Mesenchymal stem cell (in vitro differentiated cells and primary cell): Measurements from ENCODE around the gene PTPRD.

Experiments
- DNase-seq: peaks from one replicate; pipeline ENCODE4 v3.0.0-alpha.2; 2013
- H2AFZ ChIP-seq: one replicate; pipeline ENCODE4 v1.6.1; 2013; ENCODE audit warnings: low read depth, mild to moderate bottlenecking, control low read depth, inconsistent platforms, low read length, moderate library complexity
- H2AK5ac ChIP-seq: 2 replicates; pipeline ENCODE4 v1.6.1; 2013; ENCODE audit warnings: low read length, moderate library complexity, mild to moderate bottlenecking, inconsistent platforms; ENCODE audit not compliant: severe bottlenecking
- H2BK120ac ChIP-seq: one replicate; pipeline ENCODE4 v1.6.1; 2013; ENCODE audit warnings: low read depth, mild to moderate bottlenecking, inconsistent platforms, low read length, moderate library complexity
- H2BK12ac ChIP-seq, 2 experiments: one replicate each; pipeline ENCODE4 v1.6.1; 2013; ENCODE audit warnings: inconsistent platforms in 2 of 2, low read length in 2 of 2, mild to moderate bottlenecking in 2 of 2, moderate library complexity in 2 of 2, control low read depth in 1 of 2
- H2BK15ac ChIP-seq: one replicate; pipeline ENCODE4 v1.6.1; 2013; ENCODE audit warnings: mild to moderate bottlenecking, low read depth, inconsistent platforms; ENCODE audit not compliant: poor library complexity, severe bottlenecking
- H2BK5ac ChIP-seq: 2 replicates; pipeline ENCODE4 v1.6.1; 2013; ENCODE audit warnings: low read depth, mild to moderate bottlenecking, low read length, control low read depth, inconsistent platforms; ENCODE audit not compliant: poor library complexity, severe bottlenecking
- H3K14ac ChIP-seq, 2 experiments: one replicate each; pipeline ENCODE4 v1.6.1; 2013; ENCODE audit warnings: inconsistent platforms in 2 of 2, low read length in 2 of 2, control low read depth in 1 of 2, mild to moderate bottlenecking in 1 of 2, moderate library complexity in 1 of 2
- H3K18ac ChIP-seq, 2 experiments: one replicate each; pipeline ENCODE4 v1.6.1; 2013; ENCODE audit warnings: inconsistent platforms in 2 of 2, low read length in 2 of 2, control low read depth in 1 of 2, low read depth in 1 of 2, mild to moderate bottlenecking in 1 of 2
- H3K23ac ChIP-seq, 2 experiments: one replicate each; pipeline ENCODE4 v1.6.1; 2013; ENCODE audit warnings: inconsistent platforms in 2 of 2, low read length in 2 of 2, mild to moderate bottlenecking in 2 of 2, moderate library complexity in 2 of 2, control low read depth in 1 of 2
- H3K27ac ChIP-seq: 2 replicates; pipeline ENCODE4 v1.5.1; 2013; ENCODE audit warnings: mild to moderate bottlenecking, moderate library complexity, low read length, control low read depth, inconsistent platforms; ENCODE audit not compliant: poor library complexity, severe bottlenecking
- H3K27me3 ChIP-seq, 2 experiments: 2 replicates each; pipeline versions ENCODE4 v1.6.1 to v1.7.0; 2013; ENCODE audit warnings: low read length in 2 of 2, mild to moderate bottlenecking in 2 of 2, moderate library complexity in 2 of 2, control low read depth in 1 of 2, inconsistent platforms in 1 of 2; ENCODE audit not compliant: control insufficient read depth in 1 of 2, insufficient read depth in 1 of 2
- H3K36me3 ChIP-seq, 2 experiments: 2 replicates each; pipeline versions ENCODE4 v1.6.1 to v1.7.0; 2013; ENCODE audit warnings: low read length in 2 of 2, control low read depth in 1 of 2, inconsistent platforms in 1 of 2, low read depth in 1 of 2, mild to moderate bottlenecking in 1 of 2; ENCODE audit not compliant: insufficient read depth in 2 of 2, control insufficient read depth in 1 of 2
- H3K4ac ChIP-seq, 2 experiments: one replicate each; pipeline ENCODE4 v1.6.1; 2013; ENCODE audit warnings: inconsistent platforms in 2 of 2, low read length in 2 of 2, mild to moderate bottlenecking in 2 of 2, moderate library complexity in 2 of 2, control low read depth in 1 of 2, low read depth in 1 of 2
- H3K4me1 ChIP-seq: 2 replicates; pipeline ENCODE4 v1.6.1; 2013; ENCODE audit warnings: low read depth, low read length, control low read depth; ENCODE audit not compliant: control insufficient read depth, insufficient read depth
- H3K4me2 ChIP-seq: 2 replicates; pipeline ENCODE4 v1.6.1; 2013; ENCODE audit warnings: low read length, mild to moderate bottlenecking, inconsistent platforms; ENCODE audit not compliant: poor library complexity, severe bottlenecking
- H3K4me3 ChIP-seq, 2 experiments: 2 replicates each; pipeline versions ENCODE4 v1.5.1 to v1.7.0; 2013; ENCODE audit warnings: low read length in 2 of 2, mild to moderate bottlenecking in 2 of 2, control low read depth in 1 of 2, low read depth in 1 of 2; ENCODE audit not compliant: insufficient read depth in 1 of 2
- H3K79me1 ChIP-seq: replicated peaks from 2 replicates; pipeline ENCODE4 v1.6.1; 2013; ENCODE audit warnings: mild to moderate bottlenecking, control low read depth, low read length, inconsistent platforms; ENCODE audit not compliant: poor library complexity, severe bottlenecking
- H3K9ac ChIP-seq: 2 replicates; pipeline ENCODE4 v1.7.0; 2013; ENCODE audit warnings: mild to moderate bottlenecking, low read length, moderate library complexity
- H3K9me3 ChIP-seq: 2 replicates; pipeline ENCODE4 v1.7.0; 2013; ENCODE audit warnings: mild to moderate bottlenecking, low read length; ENCODE audit not compliant: control insufficient read depth
- H4K8ac ChIP-seq: one replicate; pipeline ENCODE4 v1.6.1; 2013; ENCODE audit warnings: inconsistent platforms, mild to moderate bottlenecking, low read length, moderate library complexity
- H4K91ac ChIP-seq: one replicate; pipeline ENCODE4 v1.6.1; 2013; ENCODE audit warnings: mild to moderate bottlenecking, low read length, inconsistent platforms
- WGBS: methylation state at CpG from one replicate; pipeline ENCODE4 v1.1.7; 2013; ENCODE audit warnings: mixed read lengths; 5-methylcytosine and 5-hydroxymethylcytosine counted together

The PTPRD gene

GRCh38 chr9:9901624-9902023 is 711.2 kb downstream of the PTPRD start:
- Histone ChIP-seq H4K91ac (no peak overlapping the region), H3K4me3 (no peak overlapping the region), H3K27ac (no peak overlapping the region), H2BK15ac (no peak overlapping the region), H3K4me1 (no peaks in the 10 kb centered on the region), H3K4ac (no peak overlapping the region), H2AK5ac (no peak overlapping the region), H3K9ac (no peak overlapping the region), H3K79me1 (no peaks in the 10 kb centered on the region), H2BK12ac (no peak overlapping the region), H3K18ac (no peak overlapping the region), H2BK120ac (no peak overlapping the region), H3K9me3 (no peaks in the 10 kb centered on the region), H4K8ac (no peak overlapping the region), H2AFZ (no peak overlapping the region), H2BK5ac (no peak overlapping the region), H3K23ac (no peak overlapping the region), H3K4me2 (no peak overlapping the region), H3K27me3 (no peaks in the 10 kb centered on the region), H3K14ac (no peak overlapping the region), H3K36me3 (no peaks in the 10 kb centered on the region)
- no CpG with 5 or more reads among the region's 4 CpGs for whole genome bisulfite sequencing
- DNase-seq, result no peak

DNA sequence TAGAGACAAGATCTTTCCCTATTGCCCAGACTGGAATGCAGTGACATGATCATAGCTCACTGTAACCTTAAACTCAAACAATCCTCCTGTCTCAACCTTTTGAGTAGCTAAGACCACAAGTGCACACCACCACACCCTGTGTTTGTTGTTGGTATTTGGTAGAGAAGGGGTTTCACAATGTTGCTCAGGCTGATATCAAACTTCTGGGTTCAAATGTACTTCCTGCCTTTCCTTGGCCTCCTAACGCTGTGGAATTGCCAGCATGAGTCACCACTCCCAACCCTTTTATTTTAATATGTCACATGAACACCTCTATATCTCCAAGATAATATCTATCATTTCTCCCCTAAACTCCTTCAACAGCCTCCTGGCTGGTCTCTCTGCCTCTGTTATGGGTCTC is 719.0 kb downstream of the PTPRD start:
- H3K18ac ChIP-seq, result no peak overlapping the region
- no peak overlapping the region for H3K4ac ChIP-seq
- no peaks in the 10 kb centered on the region for H3K27me3 ChIP-seq
- no peaks in the 10 kb centered on the region for H3K9me3 ChIP-seq
- no peak overlapping the region for H4K91ac ChIP-seq
- H3K14ac ChIP-seq, result no peak overlapping the region
- H2BK15ac ChIP-seq, result no peak overlapping the region
- H2BK12ac ChIP-seq, result no peak overlapping the region
- no peak overlapping the region for H4K8ac ChIP-seq
- H3K23ac ChIP-seq, result no peak overlapping the region
- no peak overlapping the region for H3K4me3 ChIP-seq
- H3K79me1 ChIP-seq, result no peaks in the 10 kb centered on the region
- H3K36me3 ChIP-seq, result no peaks in the 10 kb centered on the region
- WGBS, result 25% methylated on average over 1 of the region's 1 CpG
- no peak overlapping the region for H2BK5ac ChIP-seq
- no peak overlapping the region for H3K9ac ChIP-seq
- no peak overlapping the region for H2AK5ac ChIP-seq
- no peak overlapping the region for H3K4me2 ChIP-seq
- H2BK120ac ChIP-seq, result no peak overlapping the region
- H2AFZ ChIP-seq, result no peak overlapping the region
- H3K27ac ChIP-seq, result no peak overlapping the region
- peaks cover 2% of the 10 kb centered on the region for H3K4me1 ChIP-seq
- DNase-seq, result no peak

DNA sequence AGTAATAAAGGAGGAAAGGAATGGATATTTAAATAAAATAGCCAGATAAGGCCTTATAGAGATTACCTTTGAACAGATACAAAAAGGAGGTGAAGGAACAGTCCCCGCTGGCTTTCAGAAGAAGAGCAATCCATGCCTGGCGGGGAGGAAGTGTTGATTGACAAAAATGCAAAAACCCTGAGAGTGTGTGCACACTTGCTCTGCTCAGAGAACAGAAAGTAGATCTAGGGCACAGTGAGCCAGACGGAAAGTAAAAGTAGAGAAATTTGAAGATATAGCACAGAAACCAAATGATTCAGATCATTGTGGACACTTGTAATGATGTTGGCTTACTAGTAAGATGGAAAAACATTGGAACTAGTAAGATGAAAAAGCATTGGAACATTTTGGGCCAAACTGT is 720.6 kb downstream of the PTPRD start:
- H3K14ac ChIP-seq, result no peak overlapping the region
- H3K4me1 ChIP-seq, result peaks cover 2% of the 10 kb centered on the region
- H3K27ac ChIP-seq, result no peak overlapping the region
- H2AFZ ChIP-seq, result no peak overlapping the region
- no peaks in the 10 kb centered on the region for H3K9me3 ChIP-seq
- H2BK15ac ChIP-seq, result no peak overlapping the region
- H4K8ac ChIP-seq, result no peak overlapping the region
- WGBS, result 94% methylated on average over 3 of the region's 3 CpGs
- H3K4ac ChIP-seq, result no peak overlapping the region
- H3K23ac ChIP-seq, result no peak overlapping the region
- H4K91ac ChIP-seq, result no peak overlapping the region
- no peak overlapping the region for H3K18ac ChIP-seq
- H2BK12ac ChIP-seq, result no peak overlapping the region
- H3K9ac ChIP-seq, result no peak overlapping the region
- no peaks in the 10 kb centered on the region for H3K27me3 ChIP-seq
- no peak for DNase-seq
- H3K79me1 ChIP-seq, result no peaks in the 10 kb centered on the region
- H3K4me3 ChIP-seq, result no peak overlapping the region
- no peak overlapping the region for H2BK120ac ChIP-seq
- no peak overlapping the region for H3K4me2 ChIP-seq
- H2AK5ac ChIP-seq, result no peak overlapping the region
- no peak overlapping the region for H2BK5ac ChIP-seq
- no peaks in the 10 kb centered on the region for H3K36me3 ChIP-seq

GRCh38 chr9:9881692-9882091 is 731.1 kb downstream of the PTPRD start:
- Histone ChIP-seq H3K27me3 (no peaks in the 10 kb centered on the region), H3K4me3 (no peak overlapping the region), H3K4me2 (no peak overlapping the region), H2BK15ac (no peak overlapping the region), H3K27ac (no peak overlapping the region), H3K14ac (no peak overlapping the region), H3K4ac (no peak overlapping the region), H2BK120ac (no peak overlapping the region), H4K91ac (no peak overlapping the region), H2AK5ac (no peak overlapping the region), H3K36me3 (no peaks in the 10 kb centered on the region), H2BK5ac (no peak overlapping the region), H3K79me1 (no peaks in the 10 kb centered on the region), H3K4me1 (no peaks in the 10 kb centered on the region), H3K9ac (no peak overlapping the region), H4K8ac (no peak overlapping the region), H3K18ac (no peak overlapping the region), H3K23ac (no peak overlapping the region), H2AFZ (no peak overlapping the region), H2BK12ac (no peak overlapping the region), H3K9me3 (no peaks in the 10 kb centered on the region)
- no CpG with 5 or more reads among the region's 2 CpGs for WGBS
- DNase-seq, result no peak
